ENCODE results near the gene MFAP5.

MFAP5 gene

GRCh38 chr12:8603286-8603685 lies 59.3 kb downstream of the MFAP5 start:
- H3K27ac ChIP-seq (ENCODE audit: low read length), result no peak overlapping the region
- no peaks in the 10 kb centered on the region for H3K79me2 ChIP-seq (ENCODE audit: insufficient read depth, low read length)
- H4K20me1 ChIP-seq (ENCODE audit: insufficient read depth, low read length), result no peaks in the 10 kb centered on the region
- no peak overlapping the region for H3K4me2 ChIP-seq (ENCODE audit: insufficient read depth, low read length)
- no peaks in the 10 kb centered on the region for H3K9me3 ChIP-seq (ENCODE audit: insufficient read depth, low read length, severe bottlenecking)
- H3K4me3 ChIP-seq (ENCODE audit: low read depth in 1 of 2, low read length in 2 of 2), result no peak overlapping the region
- H3K27me3 ChIP-seq (ENCODE audit: insufficient read depth, low read length, poor library complexity), result peaks cover 9% of the 10 kb centered on the region
- H3K36me3 ChIP-seq (ENCODE audit: insufficient read depth, low read length), result no peaks in the 10 kb centered on the region
- no peak for DNase-seq
- TF ChIP-seq, protein P1, sequence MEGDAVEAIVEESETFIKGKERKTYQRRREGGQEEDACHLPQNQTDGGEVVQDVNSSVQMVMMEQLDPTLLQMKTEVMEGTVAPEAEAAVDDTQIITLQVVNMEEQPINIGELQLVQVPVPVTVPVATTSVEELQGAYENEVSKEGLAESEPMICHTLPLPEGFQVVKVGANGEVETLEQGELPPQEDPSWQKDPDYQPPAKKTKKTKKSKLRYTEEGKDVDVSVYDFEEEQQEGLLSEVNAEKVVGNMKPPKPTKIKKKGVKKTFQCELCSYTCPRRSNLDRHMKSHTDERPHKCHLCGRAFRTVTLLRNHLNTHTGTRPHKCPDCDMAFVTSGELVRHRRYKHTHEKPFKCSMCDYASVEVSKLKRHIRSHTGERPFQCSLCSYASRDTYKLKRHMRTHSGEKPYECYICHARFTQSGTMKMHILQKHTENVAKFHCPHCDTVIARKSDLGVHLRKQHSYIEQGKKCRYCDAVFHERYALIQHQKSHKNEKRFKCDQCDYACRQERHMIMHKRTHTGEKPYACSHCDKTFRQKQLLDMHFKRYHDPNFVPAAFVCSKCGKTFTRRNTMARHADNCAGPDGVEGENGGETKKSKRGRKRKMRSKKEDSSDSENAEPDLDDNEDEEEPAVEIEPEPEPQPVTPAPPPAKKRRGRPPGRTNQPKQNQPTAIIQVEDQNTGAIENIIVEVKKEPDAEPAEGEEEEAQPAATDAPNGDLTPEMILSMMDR (IDR thresholded peaks at IDR 0.05; ENCODE audit: borderline replicate concordance, extremely low read depth, low read length, poor library complexity, severe bottlenecking), result no peak
- no peak for TF ChIP-seq EZH2 (IDR thresholded peaks at IDR 0.05; ENCODE audit: borderline replicate concordance, low read depth, low read length, severe bottlenecking)
- ATAC-seq (ENCODE audit: insufficient read depth, low read depth), result no peak
- no peak overlapping the region for H2AFZ ChIP-seq (ENCODE audit: low read depth, low read length)
- no peaks in the 10 kb centered on the region for H3K4me1 ChIP-seq (ENCODE audit: insufficient read depth, low read length)
- H3K9ac ChIP-seq (ENCODE audit: low read depth, low read length), result no peak overlapping the region

GRCh38 chr12:8596561-8596960 lies 66.1 kb downstream of the MFAP5 start:
- no peak for TF ChIP-seq EZH2 (IDR thresholded peaks at IDR 0.05; ENCODE audit: borderline replicate concordance, low read depth, low read length, severe bottlenecking)
- TF ChIP-seq, protein P1 (IDR thresholded peaks at IDR 0.05; ENCODE audit: borderline replicate concordance, extremely low read depth, low read length, poor library complexity, severe bottlenecking), result no peak
- no peaks in the 10 kb centered on the region for H3K9me3 ChIP-seq (ENCODE audit: insufficient read depth, low read length, severe bottlenecking)

More at GRCh38 chr12:8596561-8596960, 66.1 kb downstream of the MFAP5 start:
- Histone ChIP-seq H3K36me3 (ENCODE audit: insufficient read depth, low read length) (no peaks in the 10 kb centered on the region), H3K27me3 (ENCODE audit: insufficient read depth, low read length, poor library complexity) (peaks cover 6% of the 10 kb centered on the region), H3K4me3 (ENCODE audit: low read depth in 1 of 2, low read length in 2 of 2) (no peak overlapping the region), H4K20me1 (ENCODE audit: insufficient read depth, low read length) (no peaks in the 10 kb centered on the region), H3K79me2 (ENCODE audit: insufficient read depth, low read length) (no peaks in the 10 kb centered on the region), H3K9ac (ENCODE audit: low read depth, low read length) (no peak overlapping the region), H3K27ac (ENCODE audit: low read length) (no peak overlapping the region), H3K4me1 (ENCODE audit: insufficient read depth, low read length) (no peaks in the 10 kb centered on the region), H2AFZ (ENCODE audit: low read depth, low read length) (no peak overlapping the region), H3K4me2 (ENCODE audit: insufficient read depth, low read length) (no peak overlapping the region)
- no peak for ATAC-seq (ENCODE audit: insufficient read depth, low read depth)
- no peak for DNase-seq
